ENCODE measurements around the gene PCDHGA12.
"Not testable (repeated sequence)": the region's sequence is repeated elsewhere in the genome, so short reads cannot be mapped to it uniquely, and the experiment has no call there.

PCDHGA12 gene

DNA sequence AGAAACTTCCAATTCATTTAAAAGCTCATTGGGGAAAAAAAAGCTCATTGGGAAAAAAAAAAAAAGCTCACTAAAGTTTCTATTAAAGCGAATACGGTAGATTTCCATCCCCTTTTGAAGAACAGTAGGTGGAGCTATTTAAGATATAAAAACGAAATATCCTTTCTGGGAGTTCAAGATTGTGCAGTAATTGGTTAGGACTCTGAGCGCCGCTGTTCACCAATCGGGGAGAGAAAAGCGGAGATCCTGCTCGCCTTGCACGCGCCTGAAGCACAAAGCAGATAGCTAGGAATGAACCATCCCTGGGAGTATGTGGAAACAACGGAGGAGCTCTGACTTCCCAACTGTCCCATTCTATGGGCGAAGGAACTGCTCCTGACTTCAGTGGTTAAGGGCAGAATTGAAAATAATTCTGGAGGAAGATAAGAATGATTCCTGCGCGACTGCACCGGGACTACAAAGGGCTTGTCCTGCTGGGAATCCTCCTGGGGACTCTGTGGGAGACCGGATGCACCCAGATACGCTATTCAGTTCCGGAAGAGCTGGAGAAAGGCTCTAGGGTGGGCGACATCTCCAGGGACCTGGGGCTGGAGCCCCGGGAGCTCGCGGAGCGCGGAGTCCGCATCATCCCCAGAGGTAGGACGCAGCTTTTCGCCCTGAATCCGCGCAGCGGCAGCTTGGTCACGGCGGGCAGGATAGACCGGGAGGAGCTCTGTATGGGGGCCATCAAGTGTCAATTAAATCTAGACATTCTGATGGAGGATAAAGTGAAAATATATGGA is at the start of gene PCDHGA12:
Gene PCDHGA12 (plus strand): TSS at position 176 of the 782 bp plus-strand sequence. CDS start 253 bp downstream, at position 429.
- FAIRE-seq (peak; percentile 84), DNase-seq (ENCODE audit: insufficient read length, low spot score) (no peak)

GRCh38 chr5:141382469-141383294 is 47.6 kb upstream of the PCDHGA12 start, which contains the start of gene PCDHGA7:
Gene PCDHGA7 (plus strand): TSS chr5:141382742. CDS start chr5:141382900, 158 bp downstream.
- FAIRE-seq = no peak
- no peak for DNase-seq (ENCODE audit: insufficient read length, low spot score)

GRCh38 chr5:141383345-141383744 is 47.0 kb upstream of the PCDHGA12 start:
- FAIRE-seq (no peak), DNase-seq (ENCODE audit: insufficient read length, low spot score) (no peak)

- FAIRE-seq (no peak), DNase-seq (ENCODE audit: insufficient read length, low spot score) (no peak)
Observed at GRCh38 chr5:141384471-141385267, 45.6 kb upstream of the PCDHGA12 start.

DNA sequence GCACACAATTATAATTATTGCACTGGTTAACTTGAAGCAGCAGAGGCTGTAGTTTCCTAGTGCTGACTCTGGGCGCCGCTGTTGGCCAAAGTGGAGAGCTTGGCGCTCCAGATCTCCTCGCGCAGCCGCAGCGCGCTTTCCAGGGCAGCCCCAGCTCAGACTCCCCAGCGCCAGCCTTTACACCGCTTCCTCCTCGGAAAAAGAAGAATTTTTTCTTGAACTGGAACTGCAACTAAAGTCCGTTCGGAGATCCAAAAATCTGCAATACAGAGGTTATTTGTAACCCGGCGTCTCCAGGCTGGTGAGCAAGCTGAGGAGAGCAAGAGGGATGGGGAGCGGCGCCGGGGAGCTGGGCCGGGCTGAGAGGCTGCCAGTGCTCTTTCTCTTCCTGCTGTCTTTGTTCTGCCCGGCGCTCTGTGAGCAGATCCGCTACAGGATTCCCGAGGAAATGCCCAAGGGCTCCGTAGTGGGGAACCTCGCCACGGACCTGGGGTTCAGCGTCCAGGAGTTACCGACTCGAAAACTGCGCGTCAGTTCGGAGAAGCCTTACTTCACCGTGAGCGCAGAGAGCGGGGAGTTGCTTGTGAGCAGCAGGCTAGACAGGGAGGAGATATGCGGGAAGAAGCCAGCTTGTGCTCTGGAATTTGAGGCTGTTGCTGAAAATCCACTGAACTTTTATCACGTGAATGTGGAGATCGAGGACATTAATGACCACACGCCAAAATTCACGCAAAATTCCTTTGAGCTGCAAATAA is 42.6 kb upstream of the PCDHGA12 start, which contains the start of gene PCDHGB4:
Gene PCDHGB4 (plus strand): TSS at position 142 of the 755 bp plus-strand sequence. CDS start 187 bp downstream, at position 329.
- DNase-seq (ENCODE audit: insufficient read length, low spot score) = not testable (repeated sequence)
- FAIRE-seq = peak; percentile 87

DNA sequence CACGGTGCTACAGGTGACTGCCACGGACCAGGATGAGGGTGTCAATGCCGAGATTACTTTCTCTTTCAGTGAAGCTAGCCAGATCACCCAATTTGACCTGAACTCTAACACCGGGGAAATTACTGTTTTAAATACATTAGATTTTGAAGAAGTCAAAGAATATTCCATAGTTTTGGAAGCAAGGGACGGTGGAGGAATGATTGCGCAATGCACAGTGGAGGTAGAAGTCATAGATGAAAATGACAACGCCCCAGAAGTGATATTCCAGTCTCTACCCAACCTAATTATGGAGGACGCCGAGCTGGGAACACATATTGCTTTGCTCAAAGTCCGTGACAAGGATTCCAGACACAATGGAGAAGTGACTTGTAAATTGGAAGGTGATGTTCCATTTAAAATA is 41.6 kb upstream of the PCDHGA12 start:
- FAIRE-seq (no peak), DNase-seq (ENCODE audit: insufficient read length, low spot score) (no peak)

GRCh38 chr5:141389153-141390042 is 40.9 kb upstream of the PCDHGA12 start:
- DNase-seq (ENCODE audit: insufficient read length, low spot score) = no peak
- FAIRE-seq = no peak

DNA sequence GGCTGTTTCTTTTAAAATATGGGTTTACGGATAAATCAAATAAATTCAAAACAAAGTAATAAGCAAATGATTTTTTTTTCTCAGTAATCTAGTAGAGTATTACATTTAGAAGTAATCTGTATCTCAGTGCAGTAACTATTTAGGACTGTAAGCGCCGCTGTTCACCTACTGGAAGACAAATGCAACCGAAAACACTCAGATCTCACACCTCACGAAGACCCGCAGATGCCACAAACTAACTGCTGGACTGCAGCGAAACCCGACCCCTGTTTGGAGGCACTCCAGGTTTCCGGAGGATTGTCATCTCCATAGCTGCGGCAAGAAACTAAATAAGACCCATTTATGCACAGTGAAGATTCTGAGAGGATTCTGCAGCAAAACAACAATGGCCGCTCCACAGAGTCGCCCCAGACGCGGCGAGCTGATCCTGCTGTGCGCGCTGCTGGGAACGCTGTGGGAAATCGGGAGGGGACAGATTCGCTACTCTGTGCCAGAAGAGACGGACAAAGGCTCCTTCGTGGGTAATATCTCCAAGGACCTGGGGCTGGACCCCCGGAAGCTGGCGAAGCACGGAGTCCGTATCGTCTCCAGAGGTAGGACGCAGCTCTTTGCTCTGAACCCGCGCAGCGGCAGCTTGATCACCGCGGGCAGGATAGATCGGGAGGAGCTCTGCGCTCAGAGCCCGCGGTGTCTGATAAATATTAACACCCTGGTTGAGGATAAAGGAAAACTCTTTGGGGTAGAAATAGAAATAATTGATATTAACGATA is 37.7 kb upstream of the PCDHGA12 start, which contains the start of gene PCDHGA8:
Gene PCDHGA8 (plus strand): TSS at position 205 of the 770 bp plus-strand sequence. CDS start 181 bp downstream, at position 386.
- no peak for DNase-seq (ENCODE audit: insufficient read length, low spot score)
- no peak for FAIRE-seq

DNA sequence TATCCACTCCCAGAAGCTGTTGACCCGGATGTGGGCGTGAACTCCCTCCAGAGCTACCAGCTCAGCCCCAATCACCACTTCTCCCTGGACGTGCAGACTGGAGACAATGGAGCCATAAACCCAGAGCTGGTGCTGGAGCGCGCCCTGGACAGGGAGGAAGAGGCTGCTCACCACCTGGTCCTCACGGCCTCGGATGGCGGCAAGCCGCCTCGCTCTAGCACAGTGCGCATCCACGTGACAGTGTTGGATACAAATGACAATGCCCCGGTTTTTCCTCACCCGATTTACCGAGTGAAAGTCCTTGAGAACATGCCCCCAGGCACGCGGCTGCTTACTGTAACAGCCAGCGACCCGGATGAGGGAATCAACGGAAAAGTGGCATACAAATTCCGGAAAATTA is 37.0 kb upstream of the PCDHGA12 start:
- no peak for FAIRE-seq

GRCh38 chr5:141394401-141395187 is 35.7 kb upstream of the PCDHGA12 start:
- FAIRE-seq; DNase-seq (ENCODE audit: insufficient read length, low spot score): not testable (repeated sequence)

More for the DNA sequence above, 37.0 kb upstream of the PCDHGA12 start:
- DNase-seq (ENCODE audit: insufficient read length, low spot score) = no peak

DNA sequence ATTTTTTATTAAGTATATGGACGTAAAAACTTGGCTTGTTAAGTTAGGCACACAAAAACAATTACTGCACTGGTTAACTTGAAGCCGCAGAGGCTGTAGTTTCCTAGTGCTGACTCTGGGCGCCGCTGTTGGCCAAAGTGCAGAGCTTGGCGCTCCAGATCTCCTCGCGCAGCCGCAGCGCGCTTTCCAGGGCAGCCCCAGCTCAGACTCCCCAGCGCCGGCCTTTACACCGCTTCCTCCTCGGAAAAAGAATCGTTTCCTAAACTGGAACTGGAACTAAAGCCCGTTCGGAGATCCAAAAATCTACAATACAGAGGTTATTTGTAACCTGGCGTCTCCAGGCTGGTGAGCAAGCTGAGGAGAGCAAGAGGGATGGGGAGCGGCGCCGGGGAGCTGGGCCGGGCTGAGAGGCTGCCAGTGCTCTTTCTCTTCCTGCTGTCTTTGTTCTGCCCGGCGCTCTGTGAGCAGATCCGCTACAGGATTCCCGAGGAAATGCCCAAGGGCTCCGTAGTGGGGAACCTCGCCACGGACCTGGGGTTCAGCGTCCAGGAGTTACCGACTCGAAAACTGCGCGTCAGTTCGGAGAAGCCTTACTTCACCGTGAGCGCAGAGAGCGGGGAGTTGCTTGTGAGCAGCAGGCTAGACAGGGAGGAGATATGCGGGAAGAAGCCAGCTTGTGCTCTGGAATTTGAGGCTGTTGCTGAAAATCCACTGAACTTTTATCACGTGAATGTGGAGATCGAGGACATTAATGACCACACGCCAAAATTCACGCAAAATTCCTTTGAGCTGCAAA is 32.4 kb upstream of the PCDHGA12 start, which contains the start of gene PCDHGB5:
Gene PCDHGB5 (plus strand): TSS at position 192 of the 796 bp plus-strand sequence. CDS start 181 bp downstream, at position 373.
- FAIRE-seq = peak; percentile 86
- DNase-seq (ENCODE audit: insufficient read length, low spot score) = not testable (repeated sequence)

DNA sequence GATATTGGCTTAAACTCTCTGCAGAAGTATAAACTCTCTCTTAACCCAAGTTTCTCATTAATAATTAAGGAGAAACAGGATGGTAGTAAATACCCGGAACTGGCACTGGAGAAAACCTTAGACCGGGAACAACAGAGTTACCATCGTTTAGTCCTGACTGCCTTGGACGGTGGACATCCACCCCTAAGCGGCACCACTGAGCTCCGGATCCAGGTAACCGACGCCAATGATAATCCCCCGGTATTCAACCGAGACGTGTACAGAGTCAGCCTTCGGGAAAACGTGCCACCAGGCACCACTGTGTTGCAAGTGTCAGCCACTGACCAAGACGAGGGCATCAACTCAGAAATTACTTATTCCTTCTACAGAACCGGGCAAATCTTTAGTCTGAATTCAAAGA is 31.7 kb upstream of the PCDHGA12 start:
- FAIRE-seq (no peak), DNase-seq (ENCODE audit: insufficient read length, low spot score) (no peak)

DNA sequence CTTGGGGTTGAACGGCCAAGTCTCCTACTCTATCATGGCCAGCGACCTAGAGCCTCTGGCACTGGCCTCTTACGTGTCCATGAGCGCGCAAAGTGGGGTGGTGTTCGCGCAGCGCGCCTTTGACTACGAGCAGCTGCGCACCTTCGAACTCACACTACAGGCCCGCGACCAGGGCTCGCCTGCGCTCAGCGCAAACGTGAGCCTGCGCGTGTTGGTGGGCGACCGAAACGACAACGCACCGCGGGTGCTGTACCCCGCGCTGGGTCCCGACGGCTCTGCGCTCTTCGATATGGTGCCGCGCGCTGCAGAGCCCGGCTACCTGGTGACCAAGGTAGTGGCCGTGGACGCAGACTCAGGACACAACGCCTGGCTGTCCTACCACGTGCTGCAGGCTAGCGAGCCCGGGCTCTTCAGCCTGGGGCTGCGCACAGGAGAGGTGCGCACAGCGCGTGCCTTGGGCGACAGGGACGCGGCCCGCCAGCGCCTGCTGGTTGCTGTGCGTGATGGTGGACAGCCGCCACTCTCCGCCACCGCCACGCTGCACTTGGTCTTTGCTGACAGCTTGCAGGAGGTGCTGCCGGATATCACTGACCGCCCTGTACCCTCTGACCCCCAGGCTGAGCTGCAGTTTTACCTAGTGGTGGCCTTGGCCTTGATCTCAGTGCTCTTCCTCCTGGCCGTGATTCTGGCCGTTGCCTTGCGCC is 30.6 kb upstream of the PCDHGA12 start:
- FAIRE-seq = no peak

GRCh38 chr5:141402553-141403243 is 27.6 kb upstream of the PCDHGA12 start, which contains the start of gene PCDHGA9:
Gene PCDHGA9 (plus strand): TSS chr5:141402778. CDS start chr5:141402953, 175 bp downstream.
- FAIRE-seq = no peak
- DNase-seq (ENCODE audit: insufficient read length, low spot score) = no peak

More for the DNA sequence above, 30.6 kb upstream of the PCDHGA12 start:
- DNase-seq (ENCODE audit: insufficient read length, low spot score) = no peak

GRCh38 chr5:141403387-141403786 is 26.9 kb upstream of the PCDHGA12 start:
- FAIRE-seq (no peak), DNase-seq (ENCODE audit: insufficient read length, low spot score) (no peak)
